K562 (cell line): ENCODE results near the gene HAUS5. TPM values are rescaled to one million over a fixed set of nuclear protein-coding genes. Genes with fewer than 3 reads are reported as not detected.
A peak's percentile ranks its signal among the peaks of the same experiment; 100 is the strongest.

Experiments used
- ATF2 ChIP-seq: sonication (generic); formaldehyde crosslinking; IDR thresholded peaks from 2 replicates; pipeline ENCODE4 v1.8.1; 2022; ENCODE audit warnings: missing genetic modification reagents
- DNMT1 ChIP-seq: fragments of 450-650 bp; IDR thresholded peaks from 2 replicates; pipeline ENCODE4 v1.6.1; 2016; ENCODE audit warnings: antibody characterized with exemption, mild to moderate bottlenecking
- EHMT2 ChIP-seq: fragments of 450-650 bp; IDR thresholded peaks from 2 replicates; pipeline ENCODE4 v1.6.1; 2018; ENCODE audit warnings: antibody characterized with exemption
- ESRRB ChIP-seq: fragments of 250-450 bp; sonication (Bioruptor Pico); IDR thresholded peaks from 2 replicates; pipeline ENCODE4 v1.5.0; 2020; ENCODE audit warnings: mild to moderate bottlenecking, moderate library complexity, borderline replicate concordance
- ETV6 ChIP-seq, 3 experiments: fragments of 150-350 bp in 1 of 3; sonication (generic) in 1 of 3; formaldehyde crosslinking in 1 of 3; IDR thresholded peaks; 2 replicates each; pipeline versions ENCODE4 v1.6.1 to v1.8.0; 2014 to 2022; ENCODE audit warnings: borderline replicate concordance in 2 of 3, low read depth in 2 of 3, antibody characterized with exemption in 1 of 3, low read length in 1 of 3, mild to moderate bottlenecking in 1 of 3, missing genetic modification reagents in 1 of 3
- EZH2 ChIP-seq: IDR thresholded peaks from 2 replicates; pipeline ENCODE4 v1.6.1; 2012; ENCODE audit warnings: low read depth, mild to moderate bottlenecking, inconsistent platforms, low read length, borderline replicate concordance
- HMG20B ChIP-seq: fragments of 250-450 bp; sonication (Bioruptor Pico); IDR thresholded peaks from 2 replicates; pipeline ENCODE4 v1.5.0; 2021; ENCODE audit warnings: mild to moderate bottlenecking
- HSF4 ChIP-seq: fragments of 250-450 bp; sonication (Bioruptor Pico); IDR thresholded peaks from 2 replicates; pipeline ENCODE4 v2.1.2; 2022; ENCODE audit warnings: mild to moderate bottlenecking, moderate library complexity, borderline replicate concordance
- MBD2 ChIP-seq: sonication (generic); IDR thresholded peaks from 2 replicates; pipeline ENCODE4 v1.6.1; 2016; ENCODE audit warnings: low read depth, borderline replicate concordance
- MYBL2 ChIP-seq, 2 experiments: fragments of 450-650 bp in 1 of 2; sonication (generic) in 1 of 2; formaldehyde crosslinking in 1 of 2; IDR thresholded peaks; 2 replicates each; pipeline versions ENCODE4 v1.6.1 to v1.8.1; 2017 to 2022; ENCODE audit warnings: borderline replicate concordance in 1 of 2, inconsistent platforms in 1 of 2, low read depth in 1 of 2, mild to moderate bottlenecking in 1 of 2, missing genetic modification reagents in 1 of 2, moderate library complexity in 1 of 2
- NFRKB ChIP-seq: fragments of 450-650 bp; IDR thresholded peaks from 2 replicates; pipeline ENCODE4 v1.6.1; 2016; ENCODE audit warnings: low read depth
- PCBP2 ChIP-seq: fragments of 200-400 bp; formaldehyde crosslinking; IDR thresholded peaks from 2 replicates; pipeline ENCODE4 v1.6.1; 2018; ENCODE audit warnings: low read length, low read depth, mild to moderate bottlenecking, moderate library complexity; ENCODE audit not compliant: poor library complexity, severe bottlenecking
- RBBP5 ChIP-seq: fragments of 200-600 bp; sonication (generic); IDR thresholded peaks from 2 replicates; pipeline ENCODE4 v1.6.1; 2012; ENCODE audit warnings: borderline replicate concordance, mild to moderate bottlenecking, low read length, control low read depth, inconsistent platforms; ENCODE audit not compliant: insufficient read depth, poor library complexity, severe bottlenecking
- RBM17 ChIP-seq: fragments of 200-400 bp; formaldehyde crosslinking; IDR thresholded peaks from 2 replicates; pipeline ENCODE4 v1.6.1; 2017; ENCODE audit warnings: low read depth, mild to moderate bottlenecking, low read length, borderline replicate concordance
- RBM22 ChIP-seq: fragments of 200-400 bp; formaldehyde crosslinking; IDR thresholded peaks from 2 replicates; pipeline ENCODE4 v1.6.1; 2018; ENCODE audit warnings: low read length, low read depth; ENCODE audit not compliant: poor library complexity, severe bottlenecking
- RFX7 ChIP-seq: fragments of 250-450 bp; sonication (Bioruptor Pico); IDR thresholded peaks from 2 replicates; pipeline ENCODE4 v1.5.1; 2021; ENCODE audit warnings: mild to moderate bottlenecking
- SMARCB1 ChIP-seq: IDR thresholded peaks from 2 replicates; pipeline ENCODE4 v1.6.1; 2011; ENCODE audit warnings: improper control_type of control experiment, low read depth; ENCODE audit not compliant: insufficient read length
- THRAP3 ChIP-seq: fragments of 450-650 bp; IDR thresholded peaks from 2 replicates; pipeline ENCODE4 v1.6.1; 2016; ENCODE audit warnings: mild to moderate bottlenecking, inconsistent platforms, borderline replicate concordance
- XRCC4 ChIP-seq: IDR thresholded peaks from one replicate; pipeline ENCODE4 v1.6.1; 2011; ENCODE audit not compliant: insufficient read depth, insufficient read length; ENCODE audit errors: extremely low read depth
- ZNF165 ChIP-seq: fragments of 250-450 bp; sonication (Bioruptor Pico); IDR thresholded peaks from 2 replicates; pipeline ENCODE4 v1.4.0; 2020; ENCODE audit warnings: borderline replicate concordance
- ZNF23 ChIP-seq: fragments of 250-450 bp; sonication (Bioruptor Pico); IDR thresholded peaks from 2 replicates; pipeline ENCODE4 v1.4.0; 2020; ENCODE audit warnings: mild to moderate bottlenecking
- ZNF274 ChIP-seq: IDR thresholded peaks from 2 replicates; pipeline ENCODE4 v1.6.1; 2011; ENCODE audit warnings: low read depth, mild to moderate bottlenecking, low read length, moderate library complexity, borderline replicate concordance
- polyA plus RNA-seq, 8 experiments: library from polyadenylated mRNA; depleted of rRNA in 4 of 8; stranded (reverse) in 5 of 8; unstranded in 3 of 8; fragments of >200 nt; fragmentation: Nextera tagmentation in 2 of 8; fragmentation: Illumina TruSeq in 1 of 8; extraction: Ambion mirVana in 2 of 8; extraction: Trizol in 1 of 8; gene quantifications; 2 replicates each; pipeline versions ENCODE4 v1.2.1 to v1.2.3, GENCODE V29; 2011 to 2014; ENCODE audit warnings: inconsistent platforms in 1 of 8, missing spikeins in 1 of 8
- total RNA-seq, 7 experiments: library from RNA; depleted of rRNA in 6 of 7; stranded (reverse); fragments of >200 nt in 6 of 7; fragmentation: Illumina TruSeq in 2 of 7; extraction: Trizol in 2 of 7; gene quantifications; 2 replicates each; pipeline versions ENCODE4 v1.2.1 to v1.2.3, GENCODE V29; 2011 to 2021; ENCODE audit warnings: low replicate concordance in 1 of 7
- TF ChIP-seq, protein P1 (sequence below): sonication (generic); IDR thresholded peaks from 2 replicates; pipeline ENCODE4 v1.6.1; 2016

HAUS5 gene
- total and polyA plus RNA-seq, 9 of the 15 experiments (the other 6 are each of a cell fraction or from before 2014, with no cell fraction given): 3.5 to 41.3 (median 14.2) TPM

DNA sequence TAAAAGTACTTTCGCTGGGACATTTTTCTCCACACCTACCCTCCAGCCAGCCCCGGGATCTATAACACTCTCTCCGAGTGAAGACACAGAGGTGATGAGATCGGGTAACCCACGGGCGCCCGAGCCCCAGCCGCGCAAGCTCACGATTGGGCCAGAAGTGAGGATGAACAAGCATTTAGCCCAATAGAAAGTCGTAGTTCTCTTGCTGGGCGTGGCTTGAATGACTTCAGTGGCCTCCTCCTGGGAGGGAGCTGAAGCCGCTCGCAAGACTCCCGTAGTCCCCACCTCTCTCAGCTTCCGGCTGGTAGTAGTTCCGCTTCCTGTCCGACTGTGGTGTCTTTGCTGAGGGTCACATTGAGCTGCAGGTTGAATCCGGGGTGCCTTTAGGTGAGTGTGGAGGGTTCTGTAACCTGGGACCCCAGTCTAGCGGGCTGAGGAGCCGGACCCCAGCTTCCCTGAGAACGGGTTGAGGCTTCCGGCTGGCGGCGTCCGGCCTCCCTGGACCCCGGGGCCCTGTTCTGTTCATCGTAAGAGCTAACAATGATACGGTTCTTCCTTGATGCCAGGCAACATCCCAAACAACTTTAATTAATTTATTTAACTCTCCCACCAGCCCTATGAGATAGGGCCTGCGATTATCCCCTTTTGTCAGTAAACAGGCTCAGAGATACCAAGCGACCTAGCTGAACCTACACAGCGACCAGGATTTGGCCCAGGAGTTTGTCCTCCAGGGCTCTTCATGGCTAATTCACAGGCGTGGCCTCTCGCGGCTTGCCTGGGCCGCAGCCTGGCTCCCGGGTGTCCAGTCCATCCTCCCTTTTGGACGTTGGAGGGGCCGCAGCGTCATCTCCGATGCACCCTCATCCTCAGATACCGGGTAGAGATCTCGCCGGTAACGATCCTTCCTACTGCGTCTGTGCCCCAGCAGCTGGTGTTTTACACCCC lies 35.8 kb downstream of the HAUS5 start, which contains the start of gene COX6B1 (continued):
- no peak for TF ChIP-seq PCBP2
- no peak for TF ChIP-seq HSF4 (CRISPR knock-in tag)
- TF ChIP-seq EZH2: no peak
- no peak for TF ChIP-seq ZNF165 (CRISPR knock-in tag)
- no peak for TF ChIP-seq NFRKB
- TF ChIP-seq, protein P1, sequence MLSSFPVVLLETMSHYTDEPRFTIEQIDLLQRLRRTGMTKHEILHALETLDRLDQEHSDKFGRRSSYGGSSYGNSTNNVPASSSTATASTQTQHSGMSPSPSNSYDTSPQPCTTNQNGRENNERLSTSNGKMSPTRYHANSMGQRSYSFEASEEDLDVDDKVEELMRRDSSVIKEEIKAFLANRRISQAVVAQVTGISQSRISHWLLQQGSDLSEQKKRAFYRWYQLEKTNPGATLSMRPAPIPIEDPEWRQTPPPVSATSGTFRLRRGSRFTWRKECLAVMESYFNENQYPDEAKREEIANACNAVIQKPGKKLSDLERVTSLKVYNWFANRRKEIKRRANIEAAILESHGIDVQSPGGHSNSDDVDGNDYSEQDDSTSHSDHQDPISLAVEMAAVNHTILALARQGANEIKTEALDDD: no peak
- TF ChIP-seq SMARCB1: no peak
- TF ChIP-seq MBD2: peak; percentile 89; the same call in 1 of the 2 replicates
- no peak for TF ChIP-seq ETV6 (IDR thresholded peaks at IDR 0.05; ENCODE audit: borderline replicate concordance in 1 of 2, low read depth in 2 of 2, low read length in 1 of 2)
- TF ChIP-seq ETV6 (CRISPR knock-in tag; IDR thresholded peaks at IDR 0.05; ENCODE audit: borderline replicate concordance): no peak
- TF ChIP-seq ESRRB (CRISPR knock-in tag): no peak
- TF ChIP-seq XRCC4: no peak
- no peak for TF ChIP-seq THRAP3
- no peak for TF ChIP-seq RBM22
- no peak for TF ChIP-seq EHMT2
- no peak for TF ChIP-seq RBM17
- TF ChIP-seq HMG20B (CRISPR knock-in tag): no peak
- no peak for TF ChIP-seq DNMT1
- no peak for TF ChIP-seq MYBL2 (IDR thresholded peaks at IDR 0.05; ENCODE audit: low read depth)
- no peak for TF ChIP-seq MYBL2 (CRISPR knock-in tag; IDR thresholded peaks at IDR 0.05; ENCODE audit: borderline replicate concordance)
- TF ChIP-seq RFX7 (CRISPR knock-in tag): no peak
- no peak for TF ChIP-seq ZNF274
- no peak for TF ChIP-seq ATF2 (CRISPR knock-in tag)
- TF ChIP-seq ZNF23 (CRISPR knock-in tag): no peak
- peak; percentile 64 for TF ChIP-seq RBBP5
